Measurements from ENCODE around the gene GJA4.

- TF ChIP-seq CTCF (IDR thresholded peaks at IDR 0.05) (no peak), POLR2AphosphoS5 (IDR thresholded peaks at IDR 0.05) (no peak), POLR2A (IDR thresholded peaks at IDR 0.05) (no peak)
Observed at GRCh38 chr1:34750610-34751009, 42.2 kb upstream of the GJA4 start.
